Measurements from ENCODE around the gene OSTN. TPM values are rescaled to one million over a fixed set of nuclear protein-coding genes. Genes with fewer than 3 reads are reported as not detected.

Gene OSTN
- total RNA-seq, 1 donor from 2014 or later, result 0.36 TPM

GRCh38 chr3:191294291-191294690 is 95.2 kb downstream of the OSTN start:
- H3K9me3 ChIP-seq (replicated peaks), result no peaks in the 10 kb centered on the region
- H3K4me1 ChIP-seq, result peaks cover 5% of the 10 kb centered on the region
- no peak for DNase-seq
- no peaks in the 10 kb centered on the region for H3K36me3 ChIP-seq
- H3K4me3 ChIP-seq, result no peak overlapping the region
- no peak for TF ChIP-seq CTCF (IDR thresholded peaks at IDR 0.05; ENCODE audit: borderline replicate concordance)
- intact Hi-C loops (cut with micrococcal nuclease), result no loop called here
- H3K27ac ChIP-seq (replicated peaks), result no peak overlapping the region
- H3K27me3 ChIP-seq (ENCODE audit: low read depth), result no peaks in the 10 kb centered on the region

- Histone ChIP-seq H3K27me3 (ENCODE audit: low read depth) (no peaks in the 10 kb centered on the region), H3K9me3 (replicated peaks) (no peaks in the 10 kb centered on the region), H3K36me3 (no peaks in the 10 kb centered on the region), H3K4me1 (no peaks in the 10 kb centered on the region), H3K4me3 (no peak overlapping the region), H3K27ac (replicated peaks) (no peak overlapping the region)
- no peak for DNase-seq
- intact Hi-C loops (cut with micrococcal nuclease), result no loop called here
- TF ChIP-seq CTCF (IDR thresholded peaks at IDR 0.05; ENCODE audit: borderline replicate concordance), result no peak
Measured at GRCh38 chr3:191296041-191296541, 97.0 kb downstream of the OSTN start.

- Histone ChIP-seq H3K4me1 (no peaks in the 10 kb centered on the region), H3K27ac (replicated peaks) (no peak overlapping the region), H3K36me3 (no peaks in the 10 kb centered on the region), H3K4me3 (no peak overlapping the region), H3K27me3 (ENCODE audit: low read depth) (no peaks in the 10 kb centered on the region), H3K9me3 (replicated peaks) (no peaks in the 10 kb centered on the region)
- intact Hi-C loops (cut with micrococcal nuclease), result no loop called here
- TF ChIP-seq CTCF (IDR thresholded peaks at IDR 0.05; ENCODE audit: borderline replicate concordance), result no peak
- no peak for DNase-seq
Measured at GRCh38 chr3:191298846-191299245, 99.8 kb downstream of the OSTN start.

- no peak for DNase-seq
- no peaks in the 10 kb centered on the region for H3K36me3 ChIP-seq
- TF ChIP-seq CTCF (IDR thresholded peaks at IDR 0.05; ENCODE audit: borderline replicate concordance), result no peak
- intact Hi-C loops (cut with micrococcal nuclease), result no loop called here
- no peaks in the 10 kb centered on the region for H3K9me3 ChIP-seq (replicated peaks)
- H3K27ac ChIP-seq (replicated peaks), result no peak overlapping the region
- H3K4me1 ChIP-seq, result no peaks in the 10 kb centered on the region
- no peak overlapping the region for H3K4me3 ChIP-seq
- no peaks in the 10 kb centered on the region for H3K27me3 ChIP-seq (ENCODE audit: low read depth)
Measured at GRCh38 chr3:191300422-191300821, 101.4 kb downstream of the OSTN start.

- no peak for TF ChIP-seq CTCF (IDR thresholded peaks at IDR 0.05; ENCODE audit: borderline replicate concordance)
- H3K9me3 ChIP-seq (replicated peaks), result no peaks in the 10 kb centered on the region
- intact Hi-C loops (cut with micrococcal nuclease), result no loop called here
- H3K4me1 ChIP-seq, result no peaks in the 10 kb centered on the region
- no peak overlapping the region for H3K4me3 ChIP-seq
- no peaks in the 10 kb centered on the region for H3K36me3 ChIP-seq
- H3K27me3 ChIP-seq (ENCODE audit: low read depth), result no peaks in the 10 kb centered on the region
- DNase-seq, result no peak
- H3K27ac ChIP-seq (replicated peaks), result no peak overlapping the region
Measured at GRCh38 chr3:191301017-191301416, 102.0 kb downstream of the OSTN start.

Measured in left ventricle myocardium inferior (tissue), 1 donor.